GM19324 (cell line): ENCODE results near the gene CNTN2.

Experiments used
- ATAC-seq: cut with Tn5 transposase; IDR thresholded peaks from one replicate; pipeline ENCODE4 v1.9.1; 2021; ENCODE audit warnings: mild to moderate bottlenecking, moderate library complexity; ENCODE audit not compliant: unreplicated experiment, low FRiP score

CNTN2 gene

GRCh38 chr1:205020466-205020865, 22.5 kb upstream of the CNTN2 start:
- no peak for ATAC-seq

GRCh38 chr1:205024679-205025078, 18.3 kb upstream of the CNTN2 start:
- no peak for ATAC-seq

GRCh38 chr1:205025239-205025638, 17.8 kb upstream of the CNTN2 start:
- ATAC-seq, result no peak

GRCh38 chr1:205026181-205026580, 16.8 kb upstream of the CNTN2 start:
- no peak for ATAC-seq

GRCh38 chr1:205028390-205028789, 14.6 kb upstream of the CNTN2 start:
- ATAC-seq, result no peak

- ATAC-seq, result no peak
Measured at GRCh38 chr1:205028924-205029323, 14.1 kb upstream of the CNTN2 start.

- ATAC-seq, result no peak
Measured at GRCh38 chr1:205030241-205030640, 12.8 kb upstream of the CNTN2 start.

- ATAC-seq, result no peak
Measured at GRCh38 chr1:205030896-205031295, 12.1 kb upstream of the CNTN2 start.

GRCh38 chr1:205032508-205032907, 10.5 kb upstream of the CNTN2 start:
- no peak for ATAC-seq

GRCh38 chr1:205037539-205037938, 5.5 kb upstream of the CNTN2 start:
- no peak for ATAC-seq

GRCh38 chr1:205038132-205038786, 4.8 kb upstream of the CNTN2 start:
- ATAC-seq, result no peak

GRCh38 chr1:205041001-205041715, 1.9 kb upstream of the CNTN2 start:
- no peak for ATAC-seq

GRCh38 chr1:205041998-205042910, 758 bp upstream of the CNTN2 start:
- ATAC-seq, result no peak

GRCh38 chr1:205043866-205044265, 854 bp downstream of the CNTN2 start:
- ATAC-seq, result no peak

GRCh38 chr1:205044741-205045140, 1.7 kb downstream of the CNTN2 start:
- ATAC-seq, result no peak

- no peak for ATAC-seq
Measured at GRCh38 chr1:205045146-205045545, 2.1 kb downstream of the CNTN2 start.

GRCh38 chr1:205046870-205047269, 3.9 kb downstream of the CNTN2 start:
- no peak for ATAC-seq

GRCh38 chr1:205047764-205048231, 4.8 kb downstream of the CNTN2 start:
- ATAC-seq, result no peak

GRCh38 chr1:205048382-205048781, 5.4 kb downstream of the CNTN2 start:
- ATAC-seq, result no peak

- ATAC-seq, result no peak
Measured at GRCh38 chr1:205049479-205049878, 6.5 kb downstream of the CNTN2 start.

GRCh38 chr1:205052690-205053089, 9.7 kb downstream of the CNTN2 start:
- no peak for ATAC-seq
